ENCODE results near the gene CCDC127.

DNA sequence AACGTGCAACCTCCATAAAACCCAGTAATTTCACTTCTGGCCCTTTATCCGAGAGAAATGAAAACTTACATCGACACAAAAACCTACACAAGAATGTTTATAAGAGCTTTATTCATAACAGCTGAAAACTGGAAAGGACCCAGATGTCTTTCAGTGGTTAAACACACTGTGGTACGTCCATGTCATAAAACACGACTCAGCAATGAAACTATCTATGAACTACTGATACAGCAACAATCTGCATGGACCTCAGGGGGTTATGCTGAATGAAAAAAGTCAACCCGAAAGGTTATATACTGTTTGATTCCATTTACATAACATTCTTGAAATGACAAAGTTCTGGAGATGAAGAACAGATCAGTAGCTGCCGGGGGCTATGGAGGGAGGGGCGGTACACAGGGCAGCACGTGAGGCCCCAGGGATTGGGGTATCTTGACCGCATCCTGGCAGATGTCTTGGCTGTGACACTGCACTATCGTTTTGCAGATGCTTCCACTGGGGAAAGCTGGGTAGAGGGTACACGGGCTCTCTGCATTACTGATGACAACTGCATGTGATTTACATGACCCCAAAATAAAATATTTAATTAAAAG lies 4.1 kb downstream of the CCDC127 start:
- TF ChIP-seq POLR2A (IDR thresholded peaks at IDR 0.05; ENCODE audit: low read depth, low read length), result no peak
- no peak for TF ChIP-seq TAF1 (IDR thresholded peaks at IDR 0.05; ENCODE audit: low read depth, low read length)
- TF ChIP-seq PAX5 (IDR thresholded peaks at IDR 0.05; ENCODE audit: insufficient read depth, low read length, severe bottlenecking), result no peak
- TF ChIP-seq SPI1 (IDR thresholded peaks at IDR 0.05; ENCODE audit: low read depth, low read length), result no peak
- TF ChIP-seq POLR2AphosphoS5 (IDR thresholded peaks at IDR 0.05; ENCODE audit: low read depth, low read length), result no peak

Data from GM12891 (cell line).